Fibroblast of pulmonary artery (primary cell): Measurements from ENCODE around the gene STC2.

Experiments used
- DNase-seq: peaks from one replicate; pipeline ENCODE4 v3.0.0-alpha.2; 2010; ENCODE audit warnings: low read depth
- H3K4me3 ChIP-seq: replicated peaks from 2 replicates; pipeline ENCODE4 v1.5.1; 2011; ENCODE audit warnings: low read depth, mild to moderate bottlenecking, control low read depth, low read length, moderate library complexity
- CTCF ChIP-seq: IDR thresholded peaks from 2 replicates; pipeline ENCODE4 v1.5.1; 2011; ENCODE audit warnings: mild to moderate bottlenecking, control low read depth, low read length, inconsistent platforms; ENCODE audit errors: missing control alignments

Gene STC2

GRCh38 chr5:173342813-173343755, 14.9 kb upstream of the STC2 start:
- no peak for TF ChIP-seq CTCF
- no peak overlapping the region for H3K4me3 ChIP-seq
- DNase-seq, result no peak

- no peak for DNase-seq
- no peak overlapping the region for H3K4me3 ChIP-seq
- TF ChIP-seq CTCF, result no peak
Observed at GRCh38 chr5:173341961-173342430, 13.8 kb upstream of the STC2 start.

GRCh38 chr5:173340984-173341383, 12.8 kb upstream of the STC2 start:
- no peak for TF ChIP-seq CTCF
- no peak for DNase-seq
- no peak overlapping the region for H3K4me3 ChIP-seq

- no peak for DNase-seq
- TF ChIP-seq CTCF, result no peak
Observed at GRCh38 chr5:173340451-173340850, 12.2 kb upstream of the STC2 start.

GRCh38 chr5:173339286-173339685, 11.1 kb upstream of the STC2 start:
- no peak overlapping the region for H3K4me3 ChIP-seq
- DNase-seq, result no peak
- no peak for TF ChIP-seq CTCF

More at GRCh38 chr5:173340451-173340850, 12.2 kb upstream of the STC2 start:
- H3K4me3 ChIP-seq, result no peak overlapping the region

- DNase-seq, result no peak
- TF ChIP-seq CTCF, result no peak
- no peak overlapping the region for H3K4me3 ChIP-seq
Observed at GRCh38 chr5:173338380-173339015, 10.3 kb upstream of the STC2 start.
